Brain microvascular endothelial cell (primary cell): ENCODE data around the gene SETMAR.
A peak's percentile ranks its signal among the peaks of the same experiment; 100 is the strongest.
"Not testable (repeated sequence)": the region's sequence is repeated elsewhere in the genome, so short reads cannot be mapped to it uniquely, and the experiment has no call there.

Source experiments
- DNase-seq: peaks from one replicate; pipeline ENCODE4 v3.0.0-alpha.2; 2020
- H3K27ac ChIP-seq: fragments of 250-450 bp; sonication (Bioruptor Pico); 2 replicates; pipeline ENCODE4 v1.5.1; 2020; ENCODE audit warnings: mild to moderate bottlenecking, moderate library complexity
- H3K27me3 ChIP-seq: fragments of 250-450 bp; sonication (Bioruptor Pico); replicated peaks from 2 replicates; pipeline ENCODE4 v1.5.1; 2020; ENCODE audit warnings: mild to moderate bottlenecking
- H3K36me3 ChIP-seq: fragments of 250-450 bp; sonication (Bioruptor Pico); replicated peaks from 2 replicates; pipeline ENCODE4 v1.5.1; 2020; ENCODE audit warnings: mild to moderate bottlenecking
- H3K4me3 ChIP-seq: 2 replicates; pipeline ENCODE4 v1.5.1; 2011; ENCODE audit warnings: low read depth, mild to moderate bottlenecking, control low read depth, low read length, moderate library complexity
- in situ Hi-C: cut with HindIII; loops from 2 replicates; pipeline ENCODE4 v1.10.0; 2017; ENCODE audit warnings: low sequenced_read_pairs, low pct_ligation_motif_present
- TF ChIP-seq, protein P1 (sequence below): IDR thresholded peaks from 2 replicates; pipeline ENCODE4 v1.5.1; 2011; ENCODE audit warnings: low read depth, mild to moderate bottlenecking, moderate library complexity, low read length, control low read depth, inconsistent platforms; ENCODE audit errors: missing control alignments

SETMAR gene

DNA sequence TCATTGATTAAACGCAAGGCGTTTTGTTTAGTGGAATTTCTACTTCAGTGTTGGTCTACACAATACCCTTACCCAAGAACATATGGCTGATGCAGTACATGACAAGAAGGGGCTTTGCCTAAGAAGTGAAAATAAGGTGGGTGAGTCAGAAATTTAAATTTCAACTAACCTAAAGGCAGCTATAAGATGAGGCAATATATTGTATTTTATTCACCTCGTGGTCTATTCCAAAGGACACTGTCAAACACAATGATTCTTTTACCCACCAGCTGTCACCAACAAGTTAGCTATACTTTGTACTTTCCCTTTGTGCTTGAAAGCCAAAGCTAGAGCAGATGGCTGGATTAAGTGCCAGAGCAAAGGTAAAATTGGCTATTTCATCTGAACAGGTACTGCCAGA lies 10.9 kb upstream of the SETMAR start:
- Histone ChIP-seq H3K4me3 (no peak overlapping the region), H3K36me3 (no peaks in the 10 kb centered on the region), H3K27me3 (no peaks in the 10 kb centered on the region), H3K27ac (no peak overlapping the region)
- TF ChIP-seq, protein P1, sequence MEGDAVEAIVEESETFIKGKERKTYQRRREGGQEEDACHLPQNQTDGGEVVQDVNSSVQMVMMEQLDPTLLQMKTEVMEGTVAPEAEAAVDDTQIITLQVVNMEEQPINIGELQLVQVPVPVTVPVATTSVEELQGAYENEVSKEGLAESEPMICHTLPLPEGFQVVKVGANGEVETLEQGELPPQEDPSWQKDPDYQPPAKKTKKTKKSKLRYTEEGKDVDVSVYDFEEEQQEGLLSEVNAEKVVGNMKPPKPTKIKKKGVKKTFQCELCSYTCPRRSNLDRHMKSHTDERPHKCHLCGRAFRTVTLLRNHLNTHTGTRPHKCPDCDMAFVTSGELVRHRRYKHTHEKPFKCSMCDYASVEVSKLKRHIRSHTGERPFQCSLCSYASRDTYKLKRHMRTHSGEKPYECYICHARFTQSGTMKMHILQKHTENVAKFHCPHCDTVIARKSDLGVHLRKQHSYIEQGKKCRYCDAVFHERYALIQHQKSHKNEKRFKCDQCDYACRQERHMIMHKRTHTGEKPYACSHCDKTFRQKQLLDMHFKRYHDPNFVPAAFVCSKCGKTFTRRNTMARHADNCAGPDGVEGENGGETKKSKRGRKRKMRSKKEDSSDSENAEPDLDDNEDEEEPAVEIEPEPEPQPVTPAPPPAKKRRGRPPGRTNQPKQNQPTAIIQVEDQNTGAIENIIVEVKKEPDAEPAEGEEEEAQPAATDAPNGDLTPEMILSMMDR: no peak
- DNase-seq: no peak
- in situ Hi-C loops: loop anchor here (25.0 kb wide), 1 partner anchor 1080 kb away; no protein-coding TSS in a partner anchor

DNA sequence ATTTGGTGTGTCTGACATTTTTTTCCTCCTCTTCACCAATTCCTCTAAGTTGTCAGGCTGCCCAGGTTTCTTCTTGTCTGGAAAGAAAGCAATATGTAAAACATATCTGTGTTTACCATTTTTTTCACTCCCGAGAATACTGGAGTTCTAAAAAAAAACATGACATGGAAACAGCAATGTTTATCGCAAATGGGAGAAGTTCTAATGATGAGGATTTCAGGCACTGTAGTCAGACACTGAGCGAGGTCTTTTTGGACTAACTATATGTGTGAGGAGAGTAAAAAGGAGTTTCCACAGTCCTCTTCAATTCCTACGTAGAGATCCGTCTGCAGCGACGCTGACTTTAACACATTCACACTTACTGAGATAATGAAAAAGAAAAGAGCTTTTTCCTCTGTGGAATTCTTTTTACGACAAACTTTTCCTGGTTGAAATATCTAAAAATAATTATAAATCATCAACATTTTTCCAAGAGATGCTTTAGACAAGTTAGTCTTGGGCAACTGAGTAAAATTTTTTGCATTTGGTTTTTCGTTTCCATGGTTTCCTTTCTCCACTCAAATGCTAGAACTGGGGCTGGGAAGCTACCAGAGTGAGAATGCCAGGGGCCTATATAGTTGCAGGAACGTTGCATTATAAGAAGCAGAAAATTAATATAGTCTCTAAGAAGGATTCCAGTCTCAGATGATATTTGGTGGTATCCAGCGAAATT lies 8.4 kb upstream of the SETMAR start:
- no peak overlapping the region for H3K4me3 ChIP-seq
- H3K36me3 ChIP-seq: no peaks in the 10 kb centered on the region
- TF ChIP-seq, protein P1: no peak
- no peaks in the 10 kb centered on the region for H3K27me3 ChIP-seq
- H3K27ac ChIP-seq: no peak overlapping the region
- in situ Hi-C loops: loop anchor here (25.0 kb wide), 1 partner anchor 1082 kb away; no protein-coding TSS in a partner anchor
- no peak for DNase-seq

DNA sequence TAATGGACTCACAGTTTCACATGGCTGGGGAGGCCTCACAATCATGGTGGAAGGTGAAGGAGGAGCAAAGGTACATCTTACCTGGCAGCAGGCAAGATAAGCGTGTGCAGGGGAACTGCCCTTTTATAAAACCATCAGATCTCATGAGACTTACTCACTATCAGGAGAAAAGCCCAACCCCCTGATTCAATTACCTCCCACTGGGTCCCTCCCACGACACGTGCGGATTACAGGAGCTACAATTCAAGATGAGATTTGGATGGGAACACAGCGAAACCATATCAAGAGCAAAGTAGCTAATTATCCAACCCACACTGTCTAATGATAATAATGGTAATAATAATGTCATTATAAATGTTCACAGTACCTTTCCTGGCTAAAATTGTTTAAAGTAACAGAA lies 6.7 kb upstream of the SETMAR start:
- H3K27me3 ChIP-seq, H3K36me3 ChIP-seq, H3K27ac ChIP-seq, H3K4me3 ChIP-seq, DNase-seq: not testable (repeated sequence)
- in situ Hi-C loops: loop anchor here (25.0 kb wide), 1 partner anchor 1084 kb away; no protein-coding TSS in a partner anchor

- H3K36me3 ChIP-seq: no peaks in the 10 kb centered on the region
These were observed 5.7 kb upstream of the SETMAR start for GRCh38 chr3:4297486-4297885.

DNA sequence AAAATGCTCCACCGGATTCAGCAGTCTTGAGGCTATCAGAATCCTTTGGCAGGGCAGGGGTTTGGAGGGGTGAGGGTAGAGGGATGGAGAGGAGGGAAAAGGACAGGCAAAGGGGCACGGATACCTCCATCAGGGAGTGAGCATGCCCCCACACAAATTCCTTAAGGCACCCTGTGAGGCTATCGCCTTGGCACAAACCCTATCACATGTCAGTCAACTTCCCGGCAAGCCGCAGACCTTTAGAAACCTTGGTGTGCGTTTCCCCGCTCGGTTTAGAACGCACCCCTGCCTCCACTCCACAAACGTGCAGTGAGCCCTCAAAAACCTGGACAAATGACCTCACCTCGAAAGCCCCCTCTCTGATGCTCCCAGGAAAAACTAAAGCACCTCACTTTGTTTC lies 422 bp upstream of the SETMAR start:
- DNase-seq: no peak
- TF ChIP-seq, protein P1: no peak
- Histone ChIP-seq H3K27me3 (no peaks in the 10 kb centered on the region), H3K36me3 (no peaks in the 10 kb centered on the region), H3K27ac (no peak overlapping the region), H3K4me3 (peak overlapping the region; percentile 80)
- in situ Hi-C loops: no loop called here

More at GRCh38 chr3:4297486-4297885, 5.7 kb upstream of the SETMAR start:
- DNase-seq: no peak
- TF ChIP-seq, protein P1: no peak
- Histone ChIP-seq H3K4me3 (no peak overlapping the region), H3K27me3 (no peaks in the 10 kb centered on the region), H3K27ac (no peak overlapping the region)
- in situ Hi-C loops: loop anchor here (25.0 kb wide), 1 partner anchor 1085 kb away; no protein-coding TSS in a partner anchor

- DNase-seq, H3K4me3 ChIP-seq, H3K27me3 ChIP-seq, H3K36me3 ChIP-seq, in situ Hi-C loops, H3K27ac ChIP-seq: not testable (repeated sequence)
These were observed 2.0 kb downstream of the SETMAR start for GRCh38 chr3:4305210-4305609.

GRCh38 chr3:4306091-4306490 lies 2.9 kb downstream of the SETMAR start:
- H3K36me3 ChIP-seq: no peaks in the 10 kb centered on the region
- TF ChIP-seq, protein P1: no peak
- in situ Hi-C loops: no loop called here
- no peak overlapping the region for H3K27ac ChIP-seq
- DNase-seq: no peak
- no peak overlapping the region for H3K4me3 ChIP-seq
- no peaks in the 10 kb centered on the region for H3K27me3 ChIP-seq
